Measurements from ENCODE around the gene GID8. TPM values are rescaled to one million over a fixed set of nuclear protein-coding genes. Genes with fewer than 3 reads are reported as not detected.

GID8 gene
- total and polyA plus RNA-seq, 4 donors = 8.9 to 23.7 (median 18.5) TPM

DNA sequence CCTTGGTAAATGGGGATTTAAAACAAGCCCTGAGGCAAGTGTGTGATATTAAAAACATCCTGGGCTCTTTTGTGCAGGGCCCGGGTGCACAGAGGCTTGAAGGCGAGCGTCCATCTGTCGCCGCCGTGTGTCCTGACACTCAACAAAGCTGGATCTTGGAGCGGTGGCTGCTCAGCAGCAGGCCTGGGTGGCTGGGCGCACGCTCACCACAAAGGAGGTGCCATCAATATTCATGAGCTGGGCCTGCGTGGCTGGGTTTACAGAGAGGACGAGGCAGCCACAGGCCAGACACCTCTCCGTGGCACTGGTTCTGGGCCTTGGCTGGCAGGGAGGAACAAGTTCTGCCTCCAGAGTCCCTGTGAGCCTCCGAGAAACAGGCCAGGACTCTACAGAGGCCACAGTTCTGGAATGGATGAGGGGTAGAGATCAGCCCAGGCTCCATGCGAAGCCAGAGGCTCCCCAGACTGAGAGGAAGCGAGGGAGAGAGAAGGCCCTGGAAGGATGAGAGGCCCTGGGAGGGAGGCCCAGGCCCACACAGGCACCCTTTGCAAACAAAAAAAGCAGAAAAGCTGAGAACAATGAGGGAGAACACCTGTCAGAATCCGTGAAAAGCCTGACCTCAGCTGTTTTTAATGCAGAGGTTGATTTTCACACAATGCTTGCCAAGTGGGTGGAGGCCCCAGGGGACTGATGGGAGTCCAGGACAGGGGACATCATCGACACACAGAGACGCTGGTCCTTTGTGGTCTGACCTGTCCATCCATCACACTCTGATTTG is 46.9 kb downstream of the GID8 start:
- 84 to 88% methylated on average over 18 of the region's 18 CpGs for WGBS, 2 donors
- Histone ChIP-seq H3K36me3 (ENCODE audit: control insufficient read depth in 1 of 2, insufficient read depth in 2 of 2, low read length in 1 of 2) (no peaks in the 10 kb centered on the region), H3K27me3 (ENCODE audit: control insufficient read depth in 1 of 2, insufficient read depth in 2 of 2, low read length in 1 of 2) (no peaks in the 10 kb centered on the region), H3K9me3 (ENCODE audit: control insufficient read depth, low read length) (no peaks in the 10 kb centered on the region), H3K4me1 (ENCODE audit: control insufficient read depth in 1 of 2, insufficient read depth in 2 of 2, low read length in 2 of 2) (no peaks in the 10 kb centered on the region), H3K4me3 (ENCODE audit: low read length in 2 of 2) (no peak overlapping the region), H3K27ac (ENCODE audit: low read depth in 1 of 2, low read length in 2 of 2) (no peak overlapping the region)
- ATAC-seq (ENCODE audit: low FRiP score) (no peak), DNase-seq (no peak)
- intact Hi-C loops (cut with DNase I) = no loop called here

DNA sequence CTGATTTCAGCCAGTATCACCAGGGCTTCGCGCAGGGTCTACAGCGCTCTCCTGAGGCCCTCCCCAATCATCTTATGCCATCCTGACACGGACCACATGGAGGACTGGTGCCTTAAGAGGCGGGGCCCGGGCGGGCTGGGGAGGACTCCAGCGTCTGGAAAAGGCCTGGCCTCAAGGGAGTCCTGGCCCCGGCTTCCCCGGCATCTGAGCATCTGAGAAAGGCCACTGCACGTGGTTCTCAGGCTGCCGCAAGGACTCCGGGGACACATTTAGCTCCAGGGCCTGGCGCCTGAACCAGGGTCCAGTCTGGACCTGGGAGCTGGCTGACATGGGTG is 47.5 kb downstream of the GID8 start:
- H3K27ac ChIP-seq (ENCODE audit: low read depth in 1 of 2, low read length in 2 of 2) = no peak overlapping the region
- H3K4me1 ChIP-seq (ENCODE audit: control insufficient read depth in 1 of 2, insufficient read depth in 2 of 2, low read length in 2 of 2) = no peaks in the 10 kb centered on the region
- H3K4me3 ChIP-seq (ENCODE audit: low read length in 2 of 2) = no peak overlapping the region
- H3K36me3 ChIP-seq (ENCODE audit: control insufficient read depth in 1 of 2, insufficient read depth in 2 of 2, low read length in 1 of 2) = no peaks in the 10 kb centered on the region
- DNase-seq (no peak), ATAC-seq (ENCODE audit: low FRiP score) (no peak)
- 30 to 38% methylated on average over 14 of the region's 14 CpGs for WGBS, 2 donors
- intact Hi-C loops (cut with DNase I) = no loop called here
- H3K27me3 ChIP-seq (ENCODE audit: control insufficient read depth in 1 of 2, insufficient read depth in 2 of 2, low read length in 1 of 2) = no peaks in the 10 kb centered on the region
- H3K9me3 ChIP-seq (ENCODE audit: control insufficient read depth, low read length) = no peaks in the 10 kb centered on the region

DNA sequence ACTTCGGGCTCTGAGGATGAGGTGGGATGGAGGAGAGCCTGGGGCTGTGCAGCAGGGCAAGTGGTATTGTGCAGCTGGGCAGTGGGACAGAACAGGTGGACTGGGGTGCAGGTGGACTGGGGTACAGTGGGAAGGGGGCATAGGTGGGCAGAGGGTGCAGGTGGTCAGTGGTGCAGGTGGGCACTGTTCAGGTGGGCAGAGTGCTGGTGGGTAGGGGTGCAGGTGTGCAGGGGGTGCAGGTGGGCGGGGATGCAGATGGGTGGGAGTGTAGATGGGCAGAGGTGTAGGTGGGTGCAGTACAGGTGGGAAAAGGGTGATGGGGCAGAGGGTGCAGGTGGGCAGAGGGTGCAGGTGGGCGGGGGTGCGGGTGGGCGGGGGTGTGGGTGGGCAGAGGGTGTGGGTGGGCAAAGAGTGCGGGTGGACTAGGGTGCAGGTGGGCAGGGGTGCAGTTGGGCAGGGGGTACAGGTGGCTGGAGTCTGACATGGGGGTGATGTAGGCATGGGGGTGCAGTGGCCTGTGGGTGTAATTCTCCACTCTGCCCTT is 48.4 kb downstream of the GID8 start:
- Histone ChIP-seq H3K4me1 (ENCODE audit: control insufficient read depth in 1 of 2, insufficient read depth in 2 of 2, low read length in 2 of 2) (no peaks in the 10 kb centered on the region), H3K4me3 (ENCODE audit: low read length in 2 of 2) (no peak overlapping the region), H3K36me3 (ENCODE audit: control insufficient read depth in 1 of 2, insufficient read depth in 2 of 2, low read length in 1 of 2) (no peaks in the 10 kb centered on the region), H3K27me3 (ENCODE audit: control insufficient read depth in 1 of 2, insufficient read depth in 2 of 2, low read length in 1 of 2) (no peaks in the 10 kb centered on the region), H3K27ac (ENCODE audit: low read depth in 1 of 2, low read length in 2 of 2) (no peak overlapping the region), H3K9me3 (ENCODE audit: control insufficient read depth, low read length) (no peaks in the 10 kb centered on the region)
- intact Hi-C loops (cut with DNase I) = no loop called here
- ATAC-seq (ENCODE audit: low FRiP score) (no peak), DNase-seq (no peak)
- WGBS, 2 donors = 75% methylated on average over 6 of the region's 6 CpGs

DNA sequence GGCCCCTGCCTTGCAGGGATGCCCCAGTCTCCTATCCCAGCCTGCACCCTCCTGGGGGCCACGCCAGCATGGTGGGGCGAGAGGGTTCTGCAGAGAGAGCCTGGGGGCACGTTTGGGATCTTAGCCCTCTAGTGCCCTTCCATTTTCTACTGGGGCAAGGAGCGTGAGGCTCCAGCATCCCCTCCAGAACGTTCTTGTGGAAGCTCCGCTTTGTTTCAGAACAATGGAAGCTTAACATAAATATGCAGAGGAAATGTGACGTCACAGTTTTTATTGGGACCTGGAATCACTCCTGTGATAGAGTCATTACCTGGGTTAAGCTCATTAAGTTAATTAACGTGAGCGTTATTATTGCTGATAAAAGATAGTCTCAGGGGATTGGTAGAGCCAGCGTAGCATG is 49.2 kb downstream of the GID8 start:
- no peak overlapping the region for H3K27ac ChIP-seq (ENCODE audit: low read depth in 1 of 2, low read length in 2 of 2)
- H3K36me3 ChIP-seq (ENCODE audit: control insufficient read depth in 1 of 2, insufficient read depth in 2 of 2, low read length in 1 of 2) = no peaks in the 10 kb centered on the region
- ATAC-seq (ENCODE audit: low FRiP score) = no peak
- no peaks in the 10 kb centered on the region for H3K4me1 ChIP-seq (ENCODE audit: control insufficient read depth in 1 of 2, insufficient read depth in 2 of 2, low read length in 2 of 2)
- H3K9me3 ChIP-seq (ENCODE audit: control insufficient read depth, low read length) = no peaks in the 10 kb centered on the region
- no peak for DNase-seq
- H3K27me3 ChIP-seq (ENCODE audit: control insufficient read depth in 1 of 2, insufficient read depth in 2 of 2, low read length in 1 of 2) = no peaks in the 10 kb centered on the region
- intact Hi-C loops (cut with DNase I) = no loop called here
- H3K4me3 ChIP-seq (ENCODE audit: low read length in 2 of 2) = no peak overlapping the region
- WGBS, 2 donors = 52 to 54% methylated on average over 10 of the region's 10 CpGs

DNA sequence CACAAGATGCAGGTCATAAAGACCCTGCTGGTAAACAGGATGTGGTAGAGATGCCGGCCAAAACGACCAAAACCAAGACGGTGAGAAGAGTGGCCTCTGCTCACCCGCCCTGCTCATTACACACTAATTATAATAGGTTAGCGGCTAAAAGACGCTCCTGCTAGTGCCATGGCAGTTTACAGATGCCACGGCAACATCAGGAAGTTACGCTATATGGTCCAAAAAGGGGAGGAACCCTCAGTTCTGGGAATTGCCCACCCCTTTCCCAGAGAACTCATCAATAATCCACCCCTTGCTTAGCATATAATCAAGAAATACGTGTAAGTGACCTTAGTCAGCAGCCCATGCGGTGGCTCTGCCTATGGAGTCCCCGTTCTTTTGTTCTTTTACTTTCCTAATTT is 51.3 kb downstream of the GID8 start:
- no peak overlapping the region for H3K4me3 ChIP-seq (ENCODE audit: low read length in 2 of 2)
- no peaks in the 10 kb centered on the region for H3K9me3 ChIP-seq (ENCODE audit: control insufficient read depth, low read length)
- no peak overlapping the region for H3K27ac ChIP-seq (ENCODE audit: low read depth in 1 of 2, low read length in 2 of 2)
- no peaks in the 10 kb centered on the region for H3K4me1 ChIP-seq (ENCODE audit: control insufficient read depth in 1 of 2, insufficient read depth in 2 of 2, low read length in 2 of 2)
- no peak for DNase-seq
- no peaks in the 10 kb centered on the region for H3K27me3 ChIP-seq (ENCODE audit: control insufficient read depth in 1 of 2, insufficient read depth in 2 of 2, low read length in 1 of 2)
- no peak for ATAC-seq (ENCODE audit: low FRiP score)
- WGBS, 2 donors = 63 to 67% methylated on average over 11 of the region's 11 CpGs
- intact Hi-C loops (cut with DNase I) = no loop called here
- no peaks in the 10 kb centered on the region for H3K36me3 ChIP-seq (ENCODE audit: control insufficient read depth in 1 of 2, insufficient read depth in 2 of 2, low read length in 1 of 2)

DNA sequence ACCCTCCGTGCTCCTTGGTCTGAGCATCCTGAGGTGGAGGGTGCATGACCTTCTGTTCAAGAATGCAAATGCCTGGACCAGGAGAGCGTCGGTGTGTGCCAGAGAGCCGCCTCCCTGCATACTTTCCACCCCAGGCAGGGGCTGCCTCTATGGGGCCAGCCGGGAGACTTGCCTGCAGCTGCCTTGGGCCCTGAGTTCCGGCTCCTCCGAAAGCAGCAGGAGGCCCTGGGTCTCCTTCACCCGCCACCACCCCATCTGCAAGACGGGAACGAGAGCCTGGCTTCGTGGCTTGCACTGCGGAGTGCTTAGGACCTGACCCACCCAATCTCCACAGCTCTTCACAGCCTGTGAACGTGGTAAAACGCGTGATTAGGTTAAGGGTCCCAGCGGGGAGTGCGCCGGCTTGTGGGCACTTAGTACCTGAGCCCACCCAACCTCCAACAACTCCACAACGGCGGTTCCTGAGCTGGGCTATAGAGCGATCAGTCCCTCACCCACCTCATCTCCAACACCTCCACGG is 52.4 kb downstream of the GID8 start:
- H3K36me3 ChIP-seq (ENCODE audit: control insufficient read depth in 1 of 2, insufficient read depth in 2 of 2, low read length in 1 of 2) = no peaks in the 10 kb centered on the region
- 64 to 67% methylated on average over 22 of the region's 22 CpGs for WGBS, 2 donors
- no peak overlapping the region for H3K4me3 ChIP-seq (ENCODE audit: low read length in 2 of 2)
- no peaks in the 10 kb centered on the region for H3K4me1 ChIP-seq (ENCODE audit: control insufficient read depth in 1 of 2, insufficient read depth in 2 of 2, low read length in 2 of 2)
- intact Hi-C loops (cut with DNase I) = no loop called here
- H3K27me3 ChIP-seq (ENCODE audit: control insufficient read depth in 1 of 2, insufficient read depth in 2 of 2, low read length in 1 of 2) = no peaks in the 10 kb centered on the region
- H3K9me3 ChIP-seq (ENCODE audit: control insufficient read depth, low read length) = no peaks in the 10 kb centered on the region
- no peak for ATAC-seq (ENCODE audit: low FRiP score)
- no peak overlapping the region for H3K27ac ChIP-seq (ENCODE audit: low read depth in 1 of 2, low read length in 2 of 2)
- no peak for DNase-seq

DNA sequence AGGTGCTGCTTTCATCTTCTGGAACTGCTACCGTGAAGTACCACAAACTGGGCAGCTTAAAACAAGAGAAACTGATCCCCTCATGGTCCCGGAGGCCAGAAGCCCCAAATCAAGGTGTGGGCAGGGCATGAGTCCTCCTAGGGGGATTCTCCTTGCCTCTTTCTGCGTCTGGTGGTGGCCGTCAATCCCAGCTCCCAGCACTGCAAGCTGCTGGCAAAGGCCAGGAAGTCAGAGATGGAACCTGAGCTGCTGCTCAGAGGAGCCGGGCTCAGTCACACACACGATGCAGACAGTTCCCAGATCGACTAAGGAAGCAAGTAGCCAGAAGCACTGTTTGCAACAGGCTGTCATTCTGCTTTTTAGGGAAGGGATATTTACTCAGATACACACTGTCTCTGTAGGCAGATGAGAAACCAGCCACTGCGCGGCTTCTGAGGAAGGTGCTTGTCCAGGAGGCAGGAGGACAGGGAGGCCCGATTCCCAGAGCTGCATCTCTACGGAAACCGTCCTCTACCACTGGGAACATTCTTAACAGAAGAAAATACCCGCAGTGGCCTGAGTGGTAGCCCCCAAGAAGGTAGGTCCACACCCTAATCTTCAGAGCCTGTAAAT is 53.4 kb downstream of the GID8 start:
- Histone ChIP-seq H3K4me1 (ENCODE audit: control insufficient read depth in 1 of 2, insufficient read depth in 2 of 2, low read length in 2 of 2) (no peaks in the 10 kb centered on the region), H3K36me3 (ENCODE audit: control insufficient read depth in 1 of 2, insufficient read depth in 2 of 2, low read length in 1 of 2) (no peaks in the 10 kb centered on the region), H3K27me3 (ENCODE audit: control insufficient read depth in 1 of 2, insufficient read depth in 2 of 2, low read length in 1 of 2) (no peaks in the 10 kb centered on the region), H3K27ac (ENCODE audit: low read depth in 1 of 2, low read length in 2 of 2) (no peak overlapping the region), H3K9me3 (ENCODE audit: control insufficient read depth, low read length) (no peaks in the 10 kb centered on the region), H3K4me3 (ENCODE audit: low read length in 2 of 2) (no peak overlapping the region)
- no peak for ATAC-seq (ENCODE audit: low FRiP score)
- WGBS, 2 donors = 62 to 67% methylated on average over 13 of the region's 13 CpGs
- no peak for DNase-seq
- intact Hi-C loops (cut with DNase I) = no loop called here

DNA sequence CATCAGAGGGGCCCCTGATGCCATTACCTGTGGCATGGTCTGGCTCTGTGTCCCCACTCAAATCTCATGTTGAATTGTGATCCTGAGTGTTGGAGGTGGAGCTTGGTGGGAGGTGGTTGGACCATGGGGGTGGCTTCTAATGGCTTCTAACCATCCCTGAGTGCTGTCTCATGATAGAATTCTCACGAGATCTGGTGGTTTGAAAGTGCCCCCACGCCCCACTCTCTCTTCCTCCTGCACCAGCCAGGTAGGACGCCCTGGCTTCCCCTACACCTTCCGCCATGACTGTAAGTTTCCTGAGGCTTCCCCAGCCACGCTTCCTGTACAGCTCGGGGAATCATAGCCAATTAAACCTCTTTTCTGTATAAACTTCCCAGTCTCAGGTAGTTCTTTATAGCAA is 53.9 kb downstream of the GID8 start:
- 68 to 80% methylated on average over 6 of the region's 6 CpGs for WGBS, 2 donors
- no peaks in the 10 kb centered on the region for H3K36me3 ChIP-seq (ENCODE audit: control insufficient read depth in 1 of 2, insufficient read depth in 2 of 2, low read length in 1 of 2)
- no peak for DNase-seq
- no peaks in the 10 kb centered on the region for H3K4me1 ChIP-seq (ENCODE audit: control insufficient read depth in 1 of 2, insufficient read depth in 2 of 2, low read length in 2 of 2)
- no peaks in the 10 kb centered on the region for H3K9me3 ChIP-seq (ENCODE audit: control insufficient read depth, low read length)
- no peaks in the 10 kb centered on the region for H3K27me3 ChIP-seq (ENCODE audit: control insufficient read depth in 1 of 2, insufficient read depth in 2 of 2, low read length in 1 of 2)
- no peak for ATAC-seq (ENCODE audit: low FRiP score)
- H3K27ac ChIP-seq (ENCODE audit: low read depth in 1 of 2, low read length in 2 of 2) = no peak overlapping the region
- intact Hi-C loops (cut with DNase I) = no loop called here
- no peak overlapping the region for H3K4me3 ChIP-seq (ENCODE audit: low read length in 2 of 2)
